ENCODE data around the gene L3MBTL4. TPM values are rescaled to one million over a fixed set of nuclear protein-coding genes. Genes with fewer than 3 reads are reported as not detected.

L3MBTL4 gene
- total RNA-seq, 1 experiment from 2014 or later = not detected

DNA sequence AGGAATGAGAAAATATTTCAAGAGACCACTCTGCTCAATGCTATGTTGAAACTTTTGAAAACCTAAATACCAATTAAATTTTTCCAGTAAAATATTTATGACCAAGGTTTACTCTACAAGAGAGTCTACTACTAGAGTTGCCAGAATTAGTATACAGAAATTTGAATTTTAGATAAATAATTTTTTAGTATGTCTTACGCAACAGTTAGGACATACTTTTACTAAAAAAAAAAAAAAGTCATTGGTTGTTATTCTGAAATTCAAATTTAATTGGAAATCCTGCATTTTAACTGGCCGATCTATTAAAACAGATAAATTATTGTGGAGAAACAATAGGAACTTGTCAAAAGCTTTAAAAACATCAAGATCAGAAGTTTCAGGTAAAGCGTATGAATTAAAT lies 470.3 kb downstream of the L3MBTL4 start:
- H3K9me3 ChIP-seq (ENCODE audit: low read depth, low read length, poor library complexity, severe bottlenecking) = no peaks in the 10 kb centered on the region
- DNase-seq (ENCODE audit: low spot score) = no peak
- TF ChIP-seq, protein P1, sequence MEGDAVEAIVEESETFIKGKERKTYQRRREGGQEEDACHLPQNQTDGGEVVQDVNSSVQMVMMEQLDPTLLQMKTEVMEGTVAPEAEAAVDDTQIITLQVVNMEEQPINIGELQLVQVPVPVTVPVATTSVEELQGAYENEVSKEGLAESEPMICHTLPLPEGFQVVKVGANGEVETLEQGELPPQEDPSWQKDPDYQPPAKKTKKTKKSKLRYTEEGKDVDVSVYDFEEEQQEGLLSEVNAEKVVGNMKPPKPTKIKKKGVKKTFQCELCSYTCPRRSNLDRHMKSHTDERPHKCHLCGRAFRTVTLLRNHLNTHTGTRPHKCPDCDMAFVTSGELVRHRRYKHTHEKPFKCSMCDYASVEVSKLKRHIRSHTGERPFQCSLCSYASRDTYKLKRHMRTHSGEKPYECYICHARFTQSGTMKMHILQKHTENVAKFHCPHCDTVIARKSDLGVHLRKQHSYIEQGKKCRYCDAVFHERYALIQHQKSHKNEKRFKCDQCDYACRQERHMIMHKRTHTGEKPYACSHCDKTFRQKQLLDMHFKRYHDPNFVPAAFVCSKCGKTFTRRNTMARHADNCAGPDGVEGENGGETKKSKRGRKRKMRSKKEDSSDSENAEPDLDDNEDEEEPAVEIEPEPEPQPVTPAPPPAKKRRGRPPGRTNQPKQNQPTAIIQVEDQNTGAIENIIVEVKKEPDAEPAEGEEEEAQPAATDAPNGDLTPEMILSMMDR (conservative IDR thresholded peaks at IDR 0.05; ENCODE audit: low read depth, low read length) = no peak
- no peak for TF ChIP-seq EZH2 (IDR thresholded peaks at IDR 0.05; ENCODE audit: borderline replicate concordance, low read depth, low read length, poor library complexity, severe bottlenecking)
- H3K27ac ChIP-seq (ENCODE audit: low read depth, low read length, poor library complexity, severe bottlenecking) = no peak overlapping the region
- H3K4me3 ChIP-seq (ENCODE audit: low read depth, low read length, poor library complexity, severe bottlenecking) = no peak overlapping the region
- POLR2A ChIA-PET (ENCODE audit: low non-redundant PET) = no interaction called here
- no TSS peak for BruUV-seq (replicated peaks)
- H3K36me3 ChIP-seq (ENCODE audit: insufficient read depth, low read length, poor library complexity, severe bottlenecking) = no peaks in the 10 kb centered on the region
- intact Hi-C loops (cut with micrococcal nuclease; ENCODE audit: unreplicated experiment) = no loop called here
- CTCF ChIA-PET = no interaction called here
- no peaks in the 10 kb centered on the region for H3K27me3 ChIP-seq (replicated peaks; ENCODE audit: insufficient read depth, low read depth, low read length, poor library complexity)
- H3K4me1 ChIP-seq (ENCODE audit: insufficient read depth, low read length, poor library complexity, severe bottlenecking) = no peaks in the 10 kb centered on the region

GRCh38 chr18:5943514-5943913 lies 471.2 kb downstream of the L3MBTL4 start:
- Histone ChIP-seq H3K9me3 (ENCODE audit: low read depth, low read length, poor library complexity, severe bottlenecking) (peaks cover under 1% of the 10 kb centered on the region), H3K4me3 (ENCODE audit: low read depth, low read length, poor library complexity, severe bottlenecking) (no peak overlapping the region), H3K4me1 (ENCODE audit: insufficient read depth, low read length, poor library complexity, severe bottlenecking) (no peaks in the 10 kb centered on the region), H3K27ac (ENCODE audit: low read depth, low read length, poor library complexity, severe bottlenecking) (no peak overlapping the region), H3K36me3 (ENCODE audit: insufficient read depth, low read length, poor library complexity, severe bottlenecking) (no peaks in the 10 kb centered on the region), H3K27me3 (replicated peaks; ENCODE audit: insufficient read depth, low read depth, low read length, poor library complexity) (no peaks in the 10 kb centered on the region)
- intact Hi-C loops (cut with micrococcal nuclease; ENCODE audit: unreplicated experiment) = no loop called here
- no peak for DNase-seq (ENCODE audit: low spot score)
- TF ChIP-seq, protein P1 (conservative IDR thresholded peaks at IDR 0.05; ENCODE audit: low read depth, low read length) = no peak
- TF ChIP-seq EZH2 (IDR thresholded peaks at IDR 0.05; ENCODE audit: borderline replicate concordance, low read depth, low read length, poor library complexity, severe bottlenecking) = no peak
- ChIA-PET CTCF (no interaction called here), POLR2A (ENCODE audit: low non-redundant PET) (no interaction called here)
- BruUV-seq (replicated peaks) = no TSS peak

DNA sequence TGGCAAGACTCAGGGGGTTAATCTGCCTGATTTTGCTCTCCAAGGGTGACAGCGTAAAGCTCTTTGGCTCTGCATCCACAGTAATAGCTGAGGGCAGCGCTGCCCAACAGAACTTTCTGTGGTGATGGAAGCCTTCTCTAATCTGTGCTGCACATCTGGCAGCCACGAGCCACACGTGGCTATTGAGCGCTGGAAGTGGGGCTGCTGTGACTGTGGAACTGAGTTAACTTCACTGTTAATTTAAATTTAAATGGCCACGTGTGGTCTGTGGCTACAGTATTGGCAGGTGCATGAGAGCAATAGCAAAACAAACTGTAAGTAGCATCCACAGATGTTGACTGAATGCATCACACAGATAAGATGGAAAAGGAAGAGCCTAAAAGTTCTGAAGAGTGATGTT lies 472.1 kb downstream of the L3MBTL4 start:
- Histone ChIP-seq H3K9me3 (ENCODE audit: low read depth, low read length, poor library complexity, severe bottlenecking) (peaks cover 9% of the 10 kb centered on the region), H3K4me3 (ENCODE audit: low read depth, low read length, poor library complexity, severe bottlenecking) (no peak overlapping the region), H3K36me3 (ENCODE audit: insufficient read depth, low read length, poor library complexity, severe bottlenecking) (no peaks in the 10 kb centered on the region), H3K4me1 (ENCODE audit: insufficient read depth, low read length, poor library complexity, severe bottlenecking) (no peaks in the 10 kb centered on the region), H3K27ac (ENCODE audit: low read depth, low read length, poor library complexity, severe bottlenecking) (no peak overlapping the region), H3K27me3 (replicated peaks; ENCODE audit: insufficient read depth, low read depth, low read length, poor library complexity) (no peaks in the 10 kb centered on the region)
- no peak for DNase-seq (ENCODE audit: low spot score)
- ChIA-PET CTCF (no interaction called here), POLR2A (ENCODE audit: low non-redundant PET) (no interaction called here)
- intact Hi-C loops (cut with micrococcal nuclease; ENCODE audit: unreplicated experiment) = no loop called here
- no TSS peak for BruUV-seq (replicated peaks)
- TF ChIP-seq, protein P1 (conservative IDR thresholded peaks at IDR 0.05; ENCODE audit: low read depth, low read length) = no peak
- no peak for TF ChIP-seq EZH2 (IDR thresholded peaks at IDR 0.05; ENCODE audit: borderline replicate concordance, low read depth, low read length, poor library complexity, severe bottlenecking)
